Middle frontal gyrus (tissue), 1 donor: ENCODE results near the gene ATL2.
"Not testable (repeated sequence)": the region's sequence is repeated elsewhere in the genome, so short reads cannot be mapped to it uniquely, and the experiment has no call there.

Experiments
- DNase-seq: peaks from one replicate; pipeline ENCODE4 v3.0.0-alpha.2; 2015; ENCODE audit warnings: low spot score; ENCODE audit errors: extremely low spot score

The ATL2 gene

GRCh38 chr2:38330754-38331153, 46.3 kb downstream of the ATL2 start:
- DNase-seq: no peak

GRCh38 chr2:38327580-38327979, 49.5 kb downstream of the ATL2 start:
- no peak for DNase-seq

- no peak for DNase-seq
Measured at GRCh38 chr2:38323623-38324022, 53.5 kb downstream of the ATL2 start.

GRCh38 chr2:38322224-38322914, 54.7 kb downstream of the ATL2 start:
- no peak for DNase-seq

GRCh38 chr2:38319240-38319639, 57.8 kb downstream of the ATL2 start:
- DNase-seq: not testable (repeated sequence)

- DNase-seq: no peak
Measured at GRCh38 chr2:38317725-38318124, 59.3 kb downstream of the ATL2 start.

GRCh38 chr2:38315707-38316333, 61.3 kb downstream of the ATL2 start:
- no peak for DNase-seq

- DNase-seq: no peak
Measured at GRCh38 chr2:38308821-38309220, 68.3 kb downstream of the ATL2 start.

- no peak for DNase-seq
Measured at GRCh38 chr2:38301969-38302702, 74.9 kb downstream of the ATL2 start.

- no peak for DNase-seq
Measured at GRCh38 chr2:38301340-38301968, 75.6 kb downstream of the ATL2 start.

GRCh38 chr2:38298539-38298938, 78.5 kb downstream of the ATL2 start:
- DNase-seq: no peak

GRCh38 chr2:38296197-38296780, 80.8 kb downstream of the ATL2 start:
- DNase-seq: no peak

GRCh38 chr2:38294597-38294996, 82.5 kb downstream of the ATL2 start:
- no peak for DNase-seq

GRCh38 chr2:38293152-38293865, 83.8 kb downstream of the ATL2 start:
- DNase-seq: no peak

GRCh38 chr2:38290332-38290731, 86.7 kb downstream of the ATL2 start:
- no peak for DNase-seq

GRCh38 chr2:38284971-38285370, 92.1 kb downstream of the ATL2 start:
- no peak for DNase-seq

- DNase-seq: no peak
Measured at GRCh38 chr2:38281095-38281742, 95.9 kb downstream of the ATL2 start.

- no peak for DNase-seq
Measured at GRCh38 chr2:38279201-38279600, 97.9 kb downstream of the ATL2 start.

GRCh38 chr2:38278117-38278438, 99.0 kb downstream of the ATL2 start:
- not testable (repeated sequence) for DNase-seq

GRCh38 chr2:38277245-38278116, 99.6 kb downstream of the ATL2 start:
- DNase-seq: no peak
